NCI-H446 (cell line): ENCODE data around the gene SUN3.
A peak's percentile ranks its signal among the peaks of the same experiment; 100 is the strongest.
"Not testable (repeated sequence)": the region's sequence is repeated elsewhere in the genome, so short reads cannot be mapped to it uniquely, and the experiment has no call there.

Experiments used
- DNase-seq, 2 experiments: peaks; one replicate each; lab custom pipeline; 2025; lab: John Stamatoyannopoulos, UW

SUN3 gene

DNA sequence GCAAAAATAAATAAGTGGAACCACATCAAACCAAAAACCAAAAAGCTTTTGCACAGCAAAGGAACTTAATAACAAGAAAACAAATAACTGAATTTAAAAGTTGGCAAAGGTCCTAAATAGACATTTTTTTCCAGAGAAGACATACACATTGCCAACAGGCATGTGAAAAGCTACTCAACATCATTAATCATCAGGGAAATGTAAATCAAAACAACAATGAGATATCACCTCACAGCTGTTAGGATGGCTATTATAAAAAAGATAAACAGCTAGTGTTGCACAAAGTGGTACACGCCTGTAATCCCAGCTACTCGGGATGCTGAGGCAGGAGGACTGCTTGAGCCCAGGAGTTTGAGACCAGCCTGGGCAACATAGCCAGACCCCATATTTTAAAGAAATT, 2.2 kb upstream of the SUN3 start:
- no peak for DNase-seq

DNA sequence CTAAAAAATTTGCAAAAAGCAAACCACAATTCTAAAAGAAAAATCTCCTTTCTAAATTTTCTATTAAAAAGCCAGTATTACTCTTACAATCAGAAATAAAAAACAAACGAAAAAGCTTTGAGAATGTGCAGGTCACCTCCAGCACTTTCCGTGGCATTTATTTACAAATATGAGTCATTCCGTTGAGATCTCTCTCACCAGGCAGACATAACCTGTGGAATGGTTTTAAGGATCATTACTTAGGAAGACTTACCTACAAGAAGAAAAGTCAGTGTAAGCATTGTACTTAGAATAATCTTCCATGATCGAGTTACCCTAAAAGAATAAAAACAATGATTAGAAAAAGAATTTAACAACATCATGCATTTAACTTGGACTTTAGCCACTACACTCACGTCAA, 3.3 kb downstream of the SUN3 start:
- no peak for DNase-seq

DNA sequence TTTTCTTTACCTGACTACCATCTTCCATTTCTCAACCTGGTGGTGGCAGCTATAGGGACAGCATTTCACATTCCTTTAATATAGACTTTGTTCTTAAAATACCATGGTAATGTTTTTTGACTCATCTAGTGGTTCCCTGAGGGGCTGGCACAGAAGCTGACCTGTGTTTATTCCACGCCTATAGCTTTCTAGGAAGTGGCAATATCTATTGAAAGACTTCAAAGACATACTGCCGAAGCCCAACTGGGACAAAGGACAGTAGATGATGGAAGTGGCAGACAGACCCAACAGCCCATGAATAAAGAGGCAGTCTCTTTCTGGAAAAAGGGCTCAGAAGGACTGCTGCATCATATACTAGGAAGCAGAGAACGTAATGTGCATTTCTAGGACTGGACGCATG, 11.2 kb downstream of the SUN3 start:
- DNase-seq, result no peak

DNA sequence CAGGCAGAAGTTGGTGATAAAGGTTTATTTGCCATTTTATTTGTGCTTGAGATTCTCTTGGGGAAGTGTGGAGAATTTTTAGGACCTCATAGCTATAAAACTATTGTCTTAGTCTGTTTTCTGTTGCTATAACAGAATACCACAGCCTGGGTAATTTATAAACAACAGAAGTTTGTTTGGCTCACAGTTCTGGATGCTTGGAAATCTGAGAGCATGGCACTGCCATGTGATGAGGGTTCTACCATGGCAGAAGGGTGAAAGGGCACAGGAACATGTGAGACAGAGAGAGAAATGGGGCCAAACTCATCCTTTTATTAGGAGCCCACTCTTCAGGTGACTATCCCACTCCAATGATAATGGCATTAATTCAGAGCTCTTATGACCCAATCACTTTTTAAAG, 12.3 kb downstream of the SUN3 start:
- DNase-seq, result no peak

DNA sequence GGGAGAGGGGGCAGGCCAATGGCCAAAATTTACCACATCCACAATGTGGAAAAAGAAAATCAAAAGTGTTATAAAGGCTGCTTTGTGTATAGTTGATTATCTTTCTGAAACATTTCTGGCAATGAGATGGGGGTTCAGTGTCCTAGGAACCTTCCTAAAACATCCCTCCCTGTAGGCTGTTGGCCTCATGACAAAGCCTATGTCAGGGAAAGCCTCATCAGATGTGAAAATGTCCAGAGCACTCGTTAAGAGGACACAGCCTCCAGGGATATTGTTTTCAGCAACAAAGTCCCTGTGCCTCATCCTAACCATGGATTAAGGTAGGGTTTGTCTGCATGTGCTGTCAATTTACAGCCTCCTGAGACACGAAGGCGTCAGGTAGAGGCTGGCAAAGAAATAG, 17.0 kb downstream of the SUN3 start:
- no peak for DNase-seq

DNA sequence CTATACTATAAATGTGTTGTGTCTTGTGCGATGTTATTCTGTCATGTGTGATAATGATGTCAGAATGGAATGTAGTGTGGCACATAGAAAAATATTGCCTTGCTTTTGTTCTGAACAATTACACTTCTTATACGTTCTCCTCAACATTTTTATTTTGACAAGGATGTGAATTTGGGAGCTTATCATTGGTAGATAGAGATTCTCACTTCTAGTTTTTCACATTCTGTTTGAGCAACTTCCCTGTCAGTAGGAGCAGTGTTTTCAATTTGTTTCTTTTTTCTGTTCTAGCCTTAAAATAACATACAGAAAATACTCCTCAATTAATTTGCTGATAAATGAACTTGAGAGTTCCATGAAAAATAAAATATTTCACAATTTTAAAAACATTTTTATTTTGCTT, 17.6 kb downstream of the SUN3 start:
- no peak for DNase-seq

DNA sequence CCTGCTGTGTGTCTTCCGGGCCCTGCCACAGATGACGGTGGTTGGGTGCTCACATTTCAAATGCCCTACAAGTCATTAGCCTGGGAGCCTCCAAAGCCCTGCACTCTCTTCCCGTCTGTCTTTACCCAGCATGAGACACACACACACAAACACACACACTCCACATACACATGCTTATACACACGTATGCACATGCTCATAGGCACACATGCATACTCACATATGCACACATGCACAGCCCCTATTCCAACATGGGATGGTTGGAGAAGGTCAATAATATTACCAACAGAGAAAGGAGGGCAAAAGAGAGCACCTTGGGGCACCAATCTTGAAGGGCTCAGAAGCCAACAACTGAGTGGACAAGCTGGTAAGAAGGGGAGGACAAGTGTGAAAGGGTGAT, 19.0 kb downstream of the SUN3 start:
- DNase-seq, result no peak

DNA sequence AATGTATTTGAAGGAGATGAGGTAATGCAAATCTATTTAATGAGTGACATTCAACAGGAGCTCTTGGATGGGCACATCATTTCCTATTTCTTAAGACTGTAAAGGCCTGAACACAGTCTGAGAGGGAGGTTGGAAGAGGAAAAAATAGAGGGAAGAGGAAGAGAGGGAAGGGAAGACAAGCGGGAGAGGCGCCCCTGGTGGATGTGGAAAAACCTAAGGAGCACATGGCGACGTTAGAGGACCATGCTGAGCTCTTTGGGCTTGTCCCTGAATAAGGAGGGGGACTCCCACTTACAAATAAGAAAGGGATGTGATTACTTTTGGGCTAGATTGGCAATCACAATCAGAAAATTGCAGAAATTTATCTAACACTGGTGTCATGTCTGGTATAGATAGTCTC, 19.6 kb downstream of the SUN3 start:
- no peak for DNase-seq

DNA sequence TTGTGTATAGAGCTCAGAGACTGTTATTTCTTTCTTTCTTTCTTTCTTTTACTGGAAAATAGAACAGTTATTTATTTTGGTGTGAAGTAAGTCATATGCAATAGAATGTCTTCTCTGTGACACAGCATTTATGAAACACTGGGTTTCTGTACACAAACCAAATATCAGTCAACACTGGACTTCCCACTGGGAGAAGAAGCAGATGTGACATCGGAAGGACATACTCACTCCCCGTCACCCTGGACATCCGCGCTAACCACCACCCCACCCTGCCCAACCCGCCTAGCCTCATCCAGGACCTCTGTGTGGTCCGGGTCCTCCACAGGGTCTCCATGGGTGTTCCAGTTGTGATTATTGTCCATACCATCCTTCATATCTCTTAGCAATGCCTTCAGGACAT, 22.0 kb downstream of the SUN3 start:
- DNase-seq, result no peak

DNA sequence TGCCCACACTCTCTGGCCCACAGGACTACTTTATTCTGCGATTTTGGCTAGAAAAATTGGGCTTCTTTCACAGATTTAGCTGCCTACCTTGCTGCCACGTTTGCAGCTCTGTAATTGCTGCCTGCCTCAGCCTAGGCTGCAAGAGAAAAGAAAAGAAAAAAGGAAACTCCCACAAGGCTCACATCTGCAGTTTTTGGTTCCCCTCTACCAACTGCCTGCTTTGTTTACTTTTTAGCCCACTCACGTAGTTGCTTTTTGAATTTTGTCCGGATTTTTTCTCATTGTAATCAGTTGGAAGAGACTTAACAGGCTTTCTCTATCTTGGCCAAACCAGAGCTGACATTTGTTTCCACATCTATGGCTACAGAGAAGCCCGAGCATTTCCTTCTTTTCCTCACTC, 24.3 kb downstream of the SUN3 start:
- no peak for DNase-seq

DNA sequence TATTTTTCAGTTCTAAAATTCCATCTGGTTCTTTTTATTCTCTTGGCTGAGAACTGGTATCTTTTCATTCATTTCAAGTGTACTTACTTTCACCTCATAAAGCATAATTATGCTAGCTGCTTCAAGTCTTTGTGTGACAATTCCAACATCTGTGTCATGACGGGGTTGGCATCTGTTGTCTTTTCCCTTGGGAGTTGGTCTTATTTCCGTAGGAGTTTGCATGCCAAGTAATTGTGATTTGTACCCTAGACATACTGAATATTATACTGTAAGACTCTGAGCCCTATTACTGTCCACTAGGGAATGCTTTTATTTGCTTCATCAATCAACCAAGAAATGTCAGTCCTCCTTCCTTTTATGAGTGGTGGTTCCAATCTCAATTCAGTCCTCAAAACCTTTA, 24.9 kb downstream of the SUN3 start:
- DNase-seq, result peak; percentile 33 to 85

DNA sequence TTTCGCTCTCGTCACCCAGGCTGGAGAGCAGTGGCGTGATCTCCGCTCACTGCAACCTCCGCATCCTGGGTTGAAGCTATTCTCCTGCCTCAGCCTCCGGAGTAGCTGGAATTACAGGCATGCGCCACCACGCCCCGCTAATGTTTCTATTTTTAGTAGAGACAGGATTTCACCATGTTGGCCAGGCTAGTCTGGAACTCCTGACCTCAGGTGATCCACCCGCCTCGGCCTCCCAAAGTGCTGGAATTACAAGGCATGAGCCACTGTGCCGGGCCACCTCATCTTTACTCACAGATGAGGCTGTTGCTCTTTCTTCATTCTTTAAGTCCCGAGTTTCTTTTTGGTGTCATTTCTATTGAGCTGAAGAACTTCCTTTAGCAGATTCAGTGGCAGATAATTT, 28.7 kb downstream of the SUN3 start:
- not testable (repeated sequence) for DNase-seq

DNA sequence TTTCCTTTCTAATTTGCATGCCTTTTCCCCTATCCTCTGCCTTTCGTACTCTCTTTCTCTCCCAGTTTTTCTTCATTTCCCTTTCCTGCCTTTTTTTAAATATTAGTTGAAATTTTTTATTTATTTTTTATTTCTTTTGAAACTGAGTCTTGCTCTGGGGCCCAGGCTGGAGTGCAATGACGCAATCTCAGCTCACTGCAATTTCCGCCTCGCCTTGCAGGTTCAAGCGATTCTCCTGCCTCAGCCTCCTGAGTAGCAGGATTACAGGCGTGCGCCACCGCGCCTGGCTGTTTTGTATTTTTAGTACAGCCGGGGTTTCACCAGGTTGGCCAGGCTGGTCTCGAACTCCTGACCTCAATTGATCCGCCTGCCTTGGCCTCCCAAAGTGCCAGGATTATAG, 29.5 kb downstream of the SUN3 start:
- no peak for DNase-seq

DNA sequence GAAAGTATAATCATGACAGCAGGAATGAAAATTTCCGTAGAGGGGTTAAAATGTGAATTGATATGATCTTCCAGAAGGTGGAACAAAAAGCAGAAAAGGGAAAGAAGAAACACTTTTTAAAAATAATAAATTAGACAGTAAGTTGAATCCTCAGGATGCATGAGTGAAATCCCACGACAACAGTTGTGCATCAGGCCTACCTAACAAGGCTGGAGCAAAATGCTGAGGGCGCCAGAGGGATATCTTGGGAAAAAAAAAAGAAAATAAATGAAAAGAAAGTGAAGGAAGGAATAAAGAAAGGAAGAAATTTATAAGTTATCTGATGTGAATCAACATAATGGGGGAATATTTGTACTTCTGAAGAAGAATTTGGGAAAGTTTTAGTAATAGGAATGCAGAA, 36.5 kb downstream of the SUN3 start:
- DNase-seq, result no peak

DNA sequence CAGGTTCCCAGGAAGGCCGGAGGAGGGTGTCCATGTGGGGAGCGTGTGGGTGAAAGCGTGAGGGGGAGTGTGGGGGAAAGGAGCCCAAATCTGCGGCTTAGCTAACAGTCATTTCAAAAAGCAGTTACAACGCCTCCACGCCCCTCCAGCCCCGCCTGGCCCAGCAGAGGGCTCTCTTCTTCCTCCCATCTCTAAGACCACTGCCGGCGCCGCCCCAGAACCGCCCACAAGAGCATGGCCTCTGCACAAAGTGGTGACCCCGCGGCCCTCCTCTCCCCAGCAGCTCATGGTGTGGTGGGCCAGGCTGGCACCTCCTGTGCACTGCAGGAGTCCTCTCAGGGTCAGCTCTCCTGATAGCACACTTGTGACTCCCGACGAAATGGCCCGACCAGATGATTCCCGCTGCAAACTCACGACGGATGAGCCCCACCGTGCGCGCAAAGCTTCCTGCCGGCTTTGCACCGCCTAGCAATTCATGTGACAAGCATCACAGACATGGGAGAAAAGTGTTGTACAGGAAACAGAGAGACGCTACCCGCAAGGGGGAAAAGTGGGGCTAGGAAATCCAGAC, 37.1 kb downstream of the SUN3 start:
- no peak for DNase-seq

DNA sequence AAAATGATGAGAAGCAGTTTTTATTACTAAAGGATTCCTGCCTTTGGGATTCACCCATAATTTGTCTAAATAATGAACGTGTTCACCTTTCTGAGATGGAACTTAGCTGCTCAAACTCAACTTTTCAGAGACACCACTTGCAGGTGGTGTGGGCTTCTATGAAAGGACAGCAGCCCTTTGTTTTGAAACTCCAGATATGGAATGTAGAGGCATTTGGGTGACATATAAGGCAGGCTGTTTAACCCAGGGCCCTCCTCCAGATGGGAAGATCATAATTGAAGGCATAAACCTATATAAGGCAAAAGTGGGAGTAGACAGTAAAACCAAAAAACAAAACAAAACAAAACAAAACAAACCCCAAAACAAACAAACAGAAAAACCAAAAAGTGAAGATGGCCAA, 37.6 kb downstream of the SUN3 start:
- DNase-seq, result no peak

DNA sequence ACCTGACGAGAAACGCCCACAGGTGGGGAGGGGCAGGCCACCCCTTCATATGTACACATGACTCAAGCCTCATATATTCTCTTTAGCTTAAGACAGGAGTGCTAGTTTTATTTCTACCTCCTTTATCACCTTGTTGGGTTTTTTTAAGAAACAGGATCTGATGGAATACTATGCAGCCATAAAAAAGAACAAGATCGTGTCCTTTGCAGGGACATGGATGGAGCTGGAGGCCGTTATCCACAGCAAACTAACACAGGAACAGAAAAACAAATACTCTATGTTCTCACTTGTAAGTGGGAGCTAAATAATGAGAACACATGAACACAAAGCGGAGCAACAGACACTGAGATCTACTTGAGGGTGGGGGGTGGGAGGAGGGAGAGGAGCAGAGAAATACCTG, 38.3 kb downstream of the SUN3 start:
- no peak for DNase-seq

DNA sequence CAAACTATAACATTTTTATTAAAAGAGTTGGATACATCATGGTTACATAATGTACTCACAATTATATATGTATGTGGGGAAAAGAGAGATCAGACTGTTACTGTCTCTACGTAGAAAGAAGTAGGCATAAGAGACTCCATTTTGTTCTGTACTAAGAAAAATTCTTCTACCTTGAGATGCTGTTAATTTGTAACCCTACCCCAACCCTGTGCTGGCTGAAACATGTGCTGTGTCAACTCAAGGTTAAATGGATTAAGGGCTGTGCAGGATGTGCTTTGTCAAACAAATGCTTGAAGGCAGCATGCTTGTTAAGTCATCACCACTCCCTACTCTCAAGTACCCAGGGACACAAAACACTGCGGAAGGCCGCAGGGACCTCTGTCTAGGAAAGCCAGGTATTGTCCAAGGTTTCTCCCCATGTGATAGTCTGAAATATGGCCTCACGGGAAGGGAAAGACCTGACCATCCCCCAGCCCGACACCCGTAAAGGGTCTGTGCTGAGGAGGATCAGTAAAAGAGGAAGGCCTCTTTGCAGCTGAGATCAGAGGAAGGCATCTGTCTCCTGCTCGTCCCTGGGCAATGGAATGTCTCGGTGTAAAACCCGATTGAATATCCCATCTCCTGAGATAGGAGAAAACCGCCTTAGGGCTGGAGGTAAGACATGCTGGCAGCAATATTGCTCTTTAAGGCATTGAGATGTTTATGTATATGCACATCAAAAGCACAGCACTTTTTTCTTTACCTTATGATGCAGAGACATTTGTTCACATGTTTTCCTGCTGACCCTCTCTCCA, 39.1 kb downstream of the SUN3 start:
- DNase-seq, result not testable (repeated sequence)

DNA sequence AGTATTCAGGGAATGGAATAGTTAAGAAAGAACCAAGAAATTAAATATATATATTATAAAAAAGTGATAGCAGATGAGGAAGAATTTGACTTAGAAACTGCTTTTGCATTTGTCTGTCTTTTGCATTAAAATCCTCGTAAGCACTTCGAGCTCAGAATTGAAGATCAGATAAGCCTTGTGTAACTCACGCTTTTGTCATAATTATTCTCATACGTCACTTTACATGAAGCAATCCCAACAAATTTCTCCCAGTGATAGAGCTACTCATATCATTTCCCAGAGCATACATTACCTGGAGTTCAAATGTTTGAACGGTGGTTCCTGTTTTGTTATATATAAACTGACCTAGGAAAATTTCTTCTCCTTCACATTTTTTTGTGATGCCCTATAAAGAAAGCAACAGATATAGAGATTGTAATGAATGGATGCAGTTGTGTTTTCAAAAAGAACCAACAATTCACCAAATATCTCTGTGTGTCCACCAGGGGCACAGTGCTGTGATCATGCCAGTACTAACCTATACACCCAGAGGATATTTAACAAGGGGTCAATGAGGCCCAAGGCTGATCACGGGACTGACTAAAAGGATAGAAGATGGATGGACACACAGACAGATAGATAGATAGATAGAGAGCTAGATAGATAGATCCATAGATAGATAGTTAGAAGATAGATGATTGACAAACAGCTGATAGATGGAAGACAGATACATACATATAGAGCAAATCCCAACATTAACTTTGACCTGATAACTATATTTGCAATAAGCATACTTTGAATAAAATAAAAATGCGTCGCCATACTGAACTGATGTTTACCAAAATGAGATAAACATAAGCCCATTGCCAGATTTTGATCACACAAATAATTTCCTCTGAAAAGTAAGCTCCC, 40.2 kb downstream of the SUN3 start:
- no peak for DNase-seq

DNA sequence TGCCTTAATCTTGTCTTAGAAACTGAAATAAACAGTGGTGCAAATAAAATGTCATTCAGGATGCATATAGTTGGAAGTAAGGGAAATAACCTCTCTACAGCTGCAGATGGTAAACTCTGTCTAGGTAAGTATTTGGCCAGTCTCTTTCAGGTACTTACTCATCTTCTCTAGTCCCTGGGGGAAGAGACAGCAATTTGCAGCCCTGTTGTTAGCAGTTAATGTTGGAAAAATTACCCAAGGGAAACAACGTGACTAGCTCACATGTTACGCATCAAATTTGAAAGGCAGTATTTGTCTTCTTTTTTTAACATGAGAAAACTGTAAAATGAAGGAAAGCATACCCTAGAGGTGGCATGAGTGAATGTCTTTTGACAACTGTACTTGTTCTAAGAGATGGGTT, 46.3 kb downstream of the SUN3 start:
- no peak for DNase-seq

DNA sequence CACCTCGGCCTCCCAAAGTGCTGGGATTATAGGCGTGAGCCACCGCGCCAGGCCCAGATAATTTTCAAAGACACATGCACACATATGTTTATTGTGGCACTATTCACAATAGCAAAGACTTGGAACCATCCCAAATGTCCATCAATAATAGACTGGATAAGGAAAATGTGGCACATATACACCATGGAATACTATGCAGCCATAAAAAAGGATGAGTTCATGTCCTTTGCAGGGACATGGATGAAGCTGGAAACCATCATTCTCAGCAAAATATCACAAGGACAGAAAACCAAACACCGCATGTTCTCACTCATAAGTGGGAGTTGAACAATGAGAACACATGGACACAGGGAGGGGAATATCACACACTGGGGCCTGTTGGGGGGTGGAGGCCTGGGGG, 48.3 kb downstream of the SUN3 start:
- not testable (repeated sequence) for DNase-seq

DNA sequence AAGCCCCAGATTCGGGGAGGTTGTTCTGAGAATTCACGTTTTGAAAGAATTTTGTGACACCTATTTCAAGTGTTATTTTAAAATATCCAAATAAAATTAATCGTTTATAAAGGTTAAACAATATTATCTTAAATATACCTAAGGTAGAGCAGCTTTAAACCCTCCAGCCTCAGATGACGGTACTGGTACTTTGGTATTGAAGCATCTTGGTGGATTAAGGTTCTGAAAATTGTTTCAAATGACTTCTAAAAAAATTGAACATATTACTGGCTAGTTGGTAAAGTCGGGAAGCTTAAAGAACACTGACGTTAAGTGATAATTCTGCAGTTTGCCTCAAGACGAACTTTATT, 49.1 kb downstream of the SUN3 start:
- DNase-seq, result no peak

DNA sequence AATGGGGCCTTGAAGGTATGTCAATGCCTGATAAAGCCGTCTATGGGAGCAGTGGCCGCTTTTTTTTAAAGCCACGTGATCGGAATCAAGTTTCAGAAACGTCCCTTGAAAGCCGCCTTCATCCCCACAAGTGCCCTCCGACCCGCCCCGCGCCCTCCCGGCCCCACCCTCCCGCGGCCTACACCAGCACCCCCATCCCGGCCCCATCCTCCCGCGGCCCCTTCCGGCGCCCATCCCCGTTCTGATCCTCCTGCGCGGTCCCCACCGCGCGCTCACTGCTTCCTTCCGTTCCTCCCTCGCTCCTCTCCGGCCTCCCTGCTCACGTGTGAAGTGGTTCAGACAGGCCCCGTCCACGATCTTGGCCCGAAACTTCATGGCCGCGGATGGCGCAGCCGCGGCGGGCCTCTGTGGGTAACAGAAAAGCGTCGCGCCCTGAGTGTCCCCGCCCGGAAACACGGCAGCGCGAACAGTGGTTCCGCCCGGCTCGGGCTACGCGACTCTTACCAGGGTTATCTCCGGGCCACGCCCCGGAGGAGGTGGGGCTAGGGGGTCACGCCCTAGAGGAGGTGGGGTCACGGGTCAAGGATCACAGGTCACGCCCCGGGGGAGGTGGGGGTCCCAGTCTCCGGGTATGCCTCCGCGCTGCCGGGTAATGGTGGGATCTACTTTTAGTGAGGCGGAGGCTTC, 49.6 kb downstream of the SUN3 start, which contains the start of gene HUS1:
Gene HUS1 (minus strand): TSS at position 471 of the 687 bp plus-strand sequence. CDS start 96 bp downstream, at position 375.
- DNase-seq, result peak; percentile 63 to 96
